K562 (cell line): ENCODE measurements around the gene GAL3ST1. TPM values are rescaled to one million over a fixed set of nuclear protein-coding genes. Genes with fewer than 3 reads are reported as not detected.

Experiments
- ATAC-seq: fragments of 200-7000 bp; cut with Tn5 transposase; 3 replicates; pipeline ENCODE4 v1.9.1; 2020; ENCODE audit warnings: moderate library complexity
- BruUV-seq: library from RNA; stranded (reverse); fragments of 400-500 nt; replicated peaks from 2 replicates; lab custom pipeline; 2021; lab: Mats Ljungman, UMichigan
- CTCF ChIA-PET: fragments of 300-600 bp; formaldehyde crosslinking; extraction: SDS; loops from one replicate; lab custom pipeline; 2021; ENCODE audit warnings: low intra/inter-chr PET ratio; lab: Yijun Ruan, JAX
- POLR2A ChIA-PET: fragments of 300-600, 350-650 bp; sonication (Branson Sonifier 250); formaldehyde crosslinking; extraction: SDS; loops from one replicate; lab custom pipeline; 2021; ENCODE audit warnings: antibody characterized with exemption, inconsistent platforms; lab: Yijun Ruan, JAX
- DNase-seq, 4 experiments: peaks; one replicate each; pipeline versions ENCODE4 v3.0.0 to v3.0.0-alpha.2; 2011 to 2018; ENCODE audit warnings: low spot score in 3 of 4, mixed read lengths in 3 of 4; ENCODE audit errors: extremely low read depth in 1 of 4
- FAIRE-seq: peaks from 2 replicates; lab custom pipeline; 2011; peaks lifted over from hg19 to GRCh38; lab: Jason Lieb, UNC
- H2AFZ ChIP-seq: 2 replicates; pipeline ENCODE4 v1.6.0; 2011; ENCODE audit warnings: low read depth, low read length, control low read depth, inconsistent platforms
- H3K27ac ChIP-seq: fragments of 200-600 bp; 3 replicates; pipeline ENCODE4 v1.8.0; 2011; ENCODE audit warnings: low read depth, mild to moderate bottlenecking, control low read depth, inconsistent platforms, low read length, moderate library complexity, mixed read lengths; ENCODE audit errors: extremely low read depth
- H3K27me3 ChIP-seq, 2 experiments: fragments of 300-600 bp in 1 of 2; 2 replicates in 1 of 2; 3 replicates in 1 of 2; pipeline versions ENCODE4 v1.6.0 to v1.8.0; 2011; ENCODE audit warnings: inconsistent platforms in 2 of 2, low read length in 2 of 2, mild to moderate bottlenecking in 1 of 2, mixed read lengths in 1 of 2, moderate library complexity in 1 of 2; ENCODE audit not compliant: control insufficient read depth in 2 of 2, insufficient read depth in 2 of 2
- H3K36me3 ChIP-seq: fragments of 300-600 bp; 3 replicates; pipeline ENCODE4 v1.8.0; 2011; ENCODE audit warnings: mild to moderate bottlenecking, low read length, inconsistent platforms; ENCODE audit not compliant: control insufficient read depth, insufficient read depth
- H3K4me1 ChIP-seq, 2 experiments: fragments of 200-600 bp in 1 of 2; replicated peaks in 1 of 2; 2 replicates in 1 of 2; 3 replicates in 1 of 2; pipeline versions ENCODE4 v1.5.1 to v1.8.0; 2011; ENCODE audit warnings: inconsistent platforms in 2 of 2, low read length in 2 of 2, mild to moderate bottlenecking in 1 of 2, mixed read lengths in 1 of 2, moderate library complexity in 1 of 2; ENCODE audit not compliant: control insufficient read depth in 2 of 2, insufficient read depth in 2 of 2
- H3K4me2 ChIP-seq: 2 replicates; pipeline ENCODE4 v1.6.1; 2011; ENCODE audit warnings: low read length, control low read depth, inconsistent platforms, mixed read lengths; ENCODE audit not compliant: insufficient read depth
- H3K4me3 ChIP-seq: fragments of 200-600 bp; sonication (generic), shearing (Covaris generic); 2 replicates; pipeline ENCODE4 v1.5.1; 2016; ENCODE audit warnings: control low read depth, inconsistent platforms
- H3K79me2 ChIP-seq: fragments of 200-600 bp; 3 replicates; pipeline ENCODE4 v1.8.0; 2011; ENCODE audit warnings: low read length, inconsistent platforms; ENCODE audit not compliant: control insufficient read depth, insufficient read depth
- H3K9ac ChIP-seq, 2 experiments: 2 replicates each; pipeline versions ENCODE4 v1.6.0 to v1.6.1; 2011; ENCODE audit warnings: low read depth in 2 of 2, low read length in 2 of 2, control low read depth in 1 of 2, inconsistent platforms in 1 of 2, mild to moderate bottlenecking in 1 of 2, mixed read lengths in 1 of 2; ENCODE audit not compliant: insufficient read depth in 1 of 2
- H3K9me1 ChIP-seq: one replicate; pipeline ENCODE4 v1.6.0; 2011; ENCODE audit warnings: inconsistent platforms, mild to moderate bottlenecking, low read length, moderate library complexity; ENCODE audit not compliant: control insufficient read depth, insufficient read depth
- H3K9me3 ChIP-seq: replicated peaks from 2 replicates; pipeline ENCODE4 v1.5.1; 2011; ENCODE audit warnings: low read depth, low read length, inconsistent platforms; ENCODE audit not compliant: control insufficient read depth, insufficient read depth
- H4K20me1 ChIP-seq: replicated peaks from 2 replicates; pipeline ENCODE4 v1.6.1; 2011; ENCODE audit warnings: low read length, inconsistent platforms, mixed read lengths; ENCODE audit not compliant: control insufficient read depth, insufficient read depth
- CTCF ChIP-seq, 3 experiments: IDR thresholded peaks in 2 of 3; conservative IDR thresholded peaks in 1 of 3; 2 replicates each; pipeline ENCODE4 v1.5.1; 2011 to 2012; ENCODE audit warnings: low read length in 3 of 3, mild to moderate bottlenecking in 3 of 3, control low read depth in 2 of 3, improper control_type of control experiment in 1 of 3, inconsistent platforms in 1 of 3, low read depth in 1 of 3, mixed read lengths in 1 of 3, moderate library complexity in 1 of 3; ENCODE audit not compliant: insufficient read depth in 2 of 3
- HOXB6 ChIP-seq: fragments of 250-450 bp; sonication (Bioruptor Pico); IDR thresholded peaks from 2 replicates; pipeline ENCODE4 v1.5.1; 2022; ENCODE audit warnings: mild to moderate bottlenecking, borderline replicate concordance
- LEF1 ChIP-seq: fragments of 450-650 bp; IDR thresholded peaks from 2 replicates; pipeline ENCODE4 v1.6.1; 2016; ENCODE audit warnings: mild to moderate bottlenecking
- SREBF1 ChIP-seq: fragments of 150-350 bp; IDR thresholded peaks from 2 replicates; pipeline ENCODE4 v1.6.1; 2014; ENCODE audit warnings: antibody characterized with exemption, low read depth, low read length, borderline replicate concordance
- ZNF655 ChIP-seq: fragments of 250-450 bp; sonication (Bioruptor Pico); IDR thresholded peaks from 2 replicates; pipeline ENCODE4 v1.5.0; 2021
- ZNF764 ChIP-seq: fragments of 250-450 bp; sonication (Bioruptor Pico); IDR thresholded peaks from 2 replicates; pipeline ENCODE4 v1.4.0; 2020; ENCODE audit warnings: low read depth, mild to moderate bottlenecking, moderate library complexity
- ZNF77 ChIP-seq: fragments of 250-450 bp; sonication (Bioruptor Pico); IDR thresholded peaks from 2 replicates; pipeline ENCODE4 v1.5.0; 2020
- WGBS: fragments of 100-300 bp; shearing (Covaris generic); methylation state at CpG from one replicate; pipeline ENCODE4 v1.1.6; 2016; ENCODE audit warnings: low coverage, mixed read lengths; ENCODE audit not compliant: insufficient coverage; ENCODE audit errors: missing lambda C conversion rate; 5-methylcytosine and 5-hydroxymethylcytosine counted together
- in situ Hi-C: fragments of 300-500 bp; cut with MboI; formaldehyde crosslinking; loops from 4 replicates; pipeline ENCODE4 v1.15.0; 2018; ENCODE audit warnings: inconsistent platforms, mixed read lengths
- intact Hi-C: fragments of 100-400 bp; cut with micrococcal nuclease; formaldehyde crosslinking; loops from 2 replicates; pipeline ENCODE4 v1.14.2; 2022
- polyA plus RNA-seq, 8 experiments: library from polyadenylated mRNA; depleted of rRNA in 4 of 8; stranded (reverse) in 5 of 8; unstranded in 3 of 8; fragments of >200 nt; fragmentation: Nextera tagmentation in 2 of 8; fragmentation: Illumina TruSeq in 1 of 8; extraction: Ambion mirVana in 2 of 8; extraction: Trizol in 1 of 8; gene quantifications; 2 replicates each; pipeline versions ENCODE4 v1.2.1 to v1.2.3, GENCODE V29; 2011 to 2014; ENCODE audit warnings: inconsistent platforms in 1 of 8, missing spikeins in 1 of 8
- total RNA-seq, 7 experiments: library from RNA; depleted of rRNA in 6 of 7; stranded (reverse); fragments of >200 nt in 6 of 7; fragmentation: Illumina TruSeq in 2 of 7; extraction: Trizol in 2 of 7; gene quantifications; 2 replicates each; pipeline versions ENCODE4 v1.2.1 to v1.2.3, GENCODE V29; 2011 to 2021; ENCODE audit warnings: low replicate concordance in 1 of 7

Gene GAL3ST1
- total and polyA plus RNA-seq, 9 of the 15 experiments (the other 6 are each of a cell fraction or from before 2014, with no cell fraction given): 0.03 to 1.9 (median 0.33) TPM; not detected in 1

- TF ChIP-seq ZNF655 (CRISPR knock-in tag): no peak
- no peak for TF ChIP-seq HOXB6 (CRISPR knock-in tag)
- no peak for TF ChIP-seq ZNF764 (CRISPR knock-in tag)
These were observed 39.8 kb upstream of the GAL3ST1 start (continued) for GRCh38 chr22:30614268-30614667.

- Histone ChIP-seq H2AFZ (no peak overlapping the region), H3K9me3 (no peaks in the 10 kb centered on the region), H3K9me1 (no peaks in the 10 kb centered on the region), H3K4me3 (no peak overlapping the region), H3K36me3 (no peaks in the 10 kb centered on the region), H4K20me1 (no peaks in the 10 kb centered on the region), H3K27me3 (no peaks in the 10 kb centered on the region), H3K79me2 (no peaks in the 10 kb centered on the region), H3K4me2 (no peak overlapping the region), H3K9ac (no peak overlapping the region), H3K4me1 (peaks cover 12 to 23% of the 10 kb centered on the region in 2 experiments), H3K27ac (no peak overlapping the region)
- DNase-seq (peak in 1 of 4 experiments; percentile 13), FAIRE-seq (no peak), ATAC-seq (no peak)
- ChIA-PET POLR2A (no interaction called here), CTCF (no interaction called here)
- intact Hi-C loops: no loop called here
- no peak for TF ChIP-seq ZNF77 (CRISPR knock-in tag)
- TF ChIP-seq LEF1: no peak
- TF ChIP-seq CTCF (IDR thresholded peaks at IDR 0.05 in 2 of 3, conservative IDR thresholded peaks at IDR 0.05 in 1 of 3; ENCODE audit: insufficient read depth in 2 of 3, low read depth in 1 of 3, low read length in 3 of 3): peak in 1 of 3 experiments; percentile 24; a peak in 1 of 6 replicates
- TF ChIP-seq SREBF1: no peak
- BruUV-seq: no TSS peak
- in situ Hi-C loops: no loop called here
- 82% methylated on average over 5 of the region's 8 CpGs for WGBS
These were observed 38.3 kb upstream of the GAL3ST1 start for GRCh38 chr22:30612789-30613188.
